ENCODE data around the gene OPRM1.

GRCh38 chr6:154112181-154112809 lies 73.3 kb downstream of the OPRM1 start:
- no peak for TF ChIP-seq EZH2 (IDR thresholded peaks at IDR 0.05)
- TF ChIP-seq ZBTB33 (IDR thresholded peaks at IDR 0.05; ENCODE audit: extremely low read depth, insufficient replicate concordance, low read length): no peak
- no peak for TF ChIP-seq CTCF (IDR thresholded peaks at IDR 0.05 in 2 of 3, conservative IDR thresholded peaks at IDR 0.05 in 1 of 3; ENCODE audit: borderline replicate concordance in 1 of 3, insufficient read depth in 1 of 3, low read depth in 2 of 3, low read length in 2 of 3)
- TF ChIP-seq RAD21 (IDR thresholded peaks at IDR 0.05; ENCODE audit: low read depth): no peak
- no peak for TF ChIP-seq SIN3A (IDR thresholded peaks at IDR 0.05; ENCODE audit: low read depth)
- TF ChIP-seq EZH2phosphoT487 (IDR thresholded peaks at IDR 0.05; ENCODE audit: borderline replicate concordance): no peak
- no peak for TF ChIP-seq POLR2AphosphoS5 (IDR thresholded peaks at IDR 0.05; ENCODE audit: low read depth, low read length)
- no peak for TF ChIP-seq YY1 (IDR thresholded peaks at IDR 0.05; ENCODE audit: extremely low read depth, insufficient replicate concordance, low read depth, low read length)
- no peak for TF ChIP-seq EGR1 (IDR thresholded peaks at IDR 0.05; ENCODE audit: low read depth)
- no peak for TF ChIP-seq POLR2A (IDR thresholded peaks at IDR 0.05; ENCODE audit: borderline replicate concordance, extremely low read depth, insufficient read depth, insufficient read length)
- no peak for TF ChIP-seq SP1 (IDR thresholded peaks at IDR 0.05; ENCODE audit: low read depth)
- no peak for TF ChIP-seq FOSL1 (IDR thresholded peaks at IDR 0.05; ENCODE audit: low read depth)
- no peak for TF ChIP-seq JUND (IDR thresholded peaks at IDR 0.05)
